Endodermal cell (in vitro differentiated cells): ENCODE data around the gene SLC7A8. TPM values are rescaled to one million over a fixed set of nuclear protein-coding genes. Genes with fewer than 3 reads are reported as not detected.

Source experiments
- DNase-seq: peaks from one replicate; pipeline ENCODE4 v3.0.0-alpha.2; 2017
- H3K27ac ChIP-seq: 2 replicates; pipeline ENCODE4 v1.5.1; 2013; ENCODE audit warnings: mild to moderate bottlenecking, low read depth, low read length, moderate library complexity
- H3K27me3 ChIP-seq: 2 replicates; pipeline ENCODE4 v1.6.1; 2013; ENCODE audit warnings: mild to moderate bottlenecking, low read length, moderate library complexity; ENCODE audit not compliant: insufficient read depth, control insufficient read depth, poor library complexity, severe bottlenecking
- H3K36me3 ChIP-seq: 2 replicates; pipeline ENCODE4 v1.7.0; 2013; ENCODE audit warnings: mild to moderate bottlenecking, low read length, moderate library complexity; ENCODE audit not compliant: control insufficient read depth, insufficient read depth
- H3K4me1 ChIP-seq: one replicate; pipeline ENCODE4 v1.7.0; 2013; ENCODE audit warnings: low read length; ENCODE audit not compliant: control insufficient read depth, insufficient read depth
- H3K4me3 ChIP-seq: 2 replicates; pipeline ENCODE4 v1.5.1; 2013; ENCODE audit warnings: mild to moderate bottlenecking, low read length, moderate library complexity
- H3K9ac ChIP-seq: 2 replicates; pipeline ENCODE4 v1.6.1; 2013; ENCODE audit warnings: mild to moderate bottlenecking, low read length, moderate library complexity; ENCODE audit not compliant: poor library complexity, severe bottlenecking; ENCODE audit errors: extremely low read depth
- H3K9me3 ChIP-seq: 2 replicates; pipeline ENCODE4 v1.6.1; 2013; ENCODE audit warnings: mild to moderate bottlenecking, low read length, moderate library complexity; ENCODE audit not compliant: control insufficient read depth
- H3K27ac Mint-ChIP-seq: 2 replicates; pipeline ENCODE4 v1.8.0; 2020; ENCODE audit warnings: mixed read lengths
- H3K27me3 Mint-ChIP-seq: 2 replicates; pipeline ENCODE4 v1.8.0; 2021; ENCODE audit warnings: mild to moderate bottlenecking, mixed read lengths; ENCODE audit not compliant: insufficient read depth
- H3K36me3 Mint-ChIP-seq: 2 replicates; pipeline ENCODE4 v1.8.0; 2020; ENCODE audit warnings: low read depth, mixed read lengths
- H3K4me1 Mint-ChIP-seq: 2 replicates; pipeline ENCODE4 v1.8.0; 2020; ENCODE audit warnings: mixed read lengths
- H3K4me3 Mint-ChIP-seq: 2 replicates; pipeline ENCODE4 v1.8.0; 2020; ENCODE audit warnings: mild to moderate bottlenecking, moderate library complexity, mixed read lengths
- H3K9me3 Mint-ChIP-seq: 2 replicates; pipeline ENCODE4 v1.8.0; 2020; ENCODE audit warnings: mild to moderate bottlenecking, mixed read lengths
- WGBS, 2 experiments: methylation state at CpG; one replicate each; pipeline versions ENCODE4 v1.1.5 to v1.1.7; 2013; ENCODE audit warnings: missing lambda C conversion rate in 2 of 2, mixed read lengths in 1 of 2; ENCODE audit not compliant: insufficient coverage in 1 of 2, insufficient read length in 1 of 2; 5-methylcytosine and 5-hydroxymethylcytosine counted together
- total RNA-seq, 2 donors: library from RNA; stranded (reverse); fragmentation: NEBNext Ultra II Directional in 1 of 2; extraction: Animal tissue kit (Norgen Biotek cat#: 25700) in 1 of 2; gene quantifications; 2 replicates in 1 of 2; 3 replicates in 1 of 2; pipeline ENCODE4 v1.2.1, GENCODE V29; 2021
- TF ChIP-seq, protein P1 (sequence below): fragments of 200-600 bp; sonication (generic); conservative IDR thresholded peaks from 2 replicates; pipeline ENCODE4 v1.5.0; 2021; ENCODE audit warnings: antibody characterized with exemption, mild to moderate bottlenecking

Gene SLC7A8
- total RNA-seq, 2 donors from 2014 or later = 47.6 to 48.9 TPM

DNA sequence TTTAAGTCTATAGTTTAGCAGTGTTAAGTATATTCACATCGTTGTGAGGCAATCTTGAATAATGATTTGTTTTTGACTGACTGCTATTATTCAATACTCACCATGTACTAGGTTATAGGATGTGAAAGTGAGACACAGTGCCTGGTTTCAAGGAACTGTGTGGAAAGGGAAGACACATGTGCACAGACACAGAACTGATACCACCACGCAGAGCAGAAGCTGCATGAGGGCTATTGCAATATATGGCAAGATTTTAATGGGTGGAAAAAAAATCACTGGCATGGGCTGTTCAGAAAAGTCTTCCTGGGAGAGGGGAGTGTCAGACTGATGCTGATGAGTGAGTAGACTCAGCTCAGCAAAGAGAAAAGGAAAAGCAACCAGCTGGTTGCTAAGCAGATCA is 10.4 kb downstream of the SLC7A8 start:
- H3K4me3 Mint-ChIP-seq = no peak overlapping the region
- H3K9ac ChIP-seq = no peak overlapping the region

DNA sequence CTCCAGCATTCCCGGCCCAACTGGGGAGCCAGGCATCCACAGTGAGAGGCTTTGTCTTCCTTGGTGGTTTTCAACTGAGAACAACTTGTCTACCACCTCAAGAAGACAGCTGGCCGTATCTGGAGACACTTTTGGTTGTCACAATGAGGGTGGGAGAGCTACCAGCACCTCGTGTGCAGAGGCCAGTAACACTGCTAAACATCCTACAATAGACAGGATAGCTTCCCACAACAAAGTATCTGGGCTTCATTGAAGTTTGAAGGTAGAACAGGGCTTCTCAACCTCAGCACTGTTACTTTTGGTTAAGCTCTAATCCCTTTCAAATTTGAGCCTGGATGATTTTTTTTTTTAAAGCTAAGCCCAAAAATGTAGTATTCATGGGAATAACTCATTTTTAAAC is 10.9 kb downstream of the SLC7A8 start:
- Histone ChIP-seq H3K9me3 (no peaks in the 10 kb centered on the region), H3K36me3 (no peaks in the 10 kb centered on the region), H3K4me3 (no peak overlapping the region), H3K4me1 (peaks cover 12% of the 10 kb centered on the region), H3K9ac (no peak overlapping the region), H3K27ac (no peak overlapping the region), H3K27me3 (no peaks in the 10 kb centered on the region)
- Mint-ChIP-seq H3K36me3 (no peaks in the 10 kb centered on the region), H3K4me1 (peaks cover 46% of the 10 kb centered on the region), H3K27ac (no peak overlapping the region), H3K27me3 (peaks cover 3% of the 10 kb centered on the region), H3K4me3 (no peak overlapping the region), H3K9me3 (no peaks in the 10 kb centered on the region)
- TF ChIP-seq, protein P1, sequence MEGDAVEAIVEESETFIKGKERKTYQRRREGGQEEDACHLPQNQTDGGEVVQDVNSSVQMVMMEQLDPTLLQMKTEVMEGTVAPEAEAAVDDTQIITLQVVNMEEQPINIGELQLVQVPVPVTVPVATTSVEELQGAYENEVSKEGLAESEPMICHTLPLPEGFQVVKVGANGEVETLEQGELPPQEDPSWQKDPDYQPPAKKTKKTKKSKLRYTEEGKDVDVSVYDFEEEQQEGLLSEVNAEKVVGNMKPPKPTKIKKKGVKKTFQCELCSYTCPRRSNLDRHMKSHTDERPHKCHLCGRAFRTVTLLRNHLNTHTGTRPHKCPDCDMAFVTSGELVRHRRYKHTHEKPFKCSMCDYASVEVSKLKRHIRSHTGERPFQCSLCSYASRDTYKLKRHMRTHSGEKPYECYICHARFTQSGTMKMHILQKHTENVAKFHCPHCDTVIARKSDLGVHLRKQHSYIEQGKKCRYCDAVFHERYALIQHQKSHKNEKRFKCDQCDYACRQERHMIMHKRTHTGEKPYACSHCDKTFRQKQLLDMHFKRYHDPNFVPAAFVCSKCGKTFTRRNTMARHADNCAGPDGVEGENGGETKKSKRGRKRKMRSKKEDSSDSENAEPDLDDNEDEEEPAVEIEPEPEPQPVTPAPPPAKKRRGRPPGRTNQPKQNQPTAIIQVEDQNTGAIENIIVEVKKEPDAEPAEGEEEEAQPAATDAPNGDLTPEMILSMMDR = no peak
- WGBS, 2 experiments = 75 to 90% methylated on average over 2 to 3 of the region's 3 CpGs
- DNase-seq = no peak

More for the DNA sequence above, 10.4 kb downstream of the SLC7A8 start:
- peaks cover 44% of the 10 kb centered on the region for H3K4me1 Mint-ChIP-seq
- H3K9me3 ChIP-seq = no peaks in the 10 kb centered on the region
- H3K27me3 ChIP-seq = no peaks in the 10 kb centered on the region
- no peak overlapping the region for H3K27ac ChIP-seq
- H3K27ac Mint-ChIP-seq = no peak overlapping the region
- H3K4me1 ChIP-seq = peaks cover 10% of the 10 kb centered on the region
- H3K27me3 Mint-ChIP-seq = peaks cover 3% of the 10 kb centered on the region
- 96 to 100% methylated on average over 1 of the region's 2 CpGs for WGBS, 2 experiments
- H3K4me3 ChIP-seq = no peak overlapping the region
- DNase-seq = no peak
- TF ChIP-seq, protein P1 = no peak
- no peaks in the 10 kb centered on the region for H3K36me3 Mint-ChIP-seq
- no peaks in the 10 kb centered on the region for H3K36me3 ChIP-seq
- H3K9me3 Mint-ChIP-seq = no peaks in the 10 kb centered on the region

DNA sequence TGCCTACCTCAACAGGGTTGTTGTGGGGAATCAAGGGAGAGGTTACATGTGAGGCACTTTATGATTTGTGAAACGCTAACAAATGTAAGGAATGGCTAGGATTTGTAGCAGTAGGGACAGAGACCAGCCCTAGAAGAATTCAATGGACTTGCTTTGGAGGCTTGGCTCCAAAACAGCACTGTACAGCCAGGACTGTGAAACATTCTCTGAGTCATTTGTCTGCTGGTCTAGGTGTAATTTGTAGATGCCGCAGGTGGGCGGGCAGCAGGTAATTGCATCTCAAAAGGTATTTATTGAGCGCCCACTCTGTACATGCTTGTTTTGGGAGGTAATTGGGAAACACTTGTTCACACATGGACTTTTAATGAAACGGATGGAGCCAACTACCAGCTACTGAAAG is 11.4 kb downstream of the SLC7A8 start:
- H3K27ac ChIP-seq = no peak overlapping the region
- DNase-seq = no peak
- Mint-ChIP-seq H3K4me1 (peaks cover 49% of the 10 kb centered on the region), H3K36me3 (no peaks in the 10 kb centered on the region), H3K27ac (no peak overlapping the region), H3K9me3 (no peaks in the 10 kb centered on the region), H3K27me3 (peaks cover 3% of the 10 kb centered on the region), H3K4me3 (no peak overlapping the region)
- H3K27me3 ChIP-seq = no peaks in the 10 kb centered on the region
- no peak overlapping the region for H3K4me3 ChIP-seq
- peaks cover 16% of the 10 kb centered on the region for H3K4me1 ChIP-seq
- H3K9me3 ChIP-seq = no peaks in the 10 kb centered on the region
- 93 to 96% methylated on average over 4 to 5 of the region's 5 CpGs for WGBS, 2 experiments
- H3K9ac ChIP-seq = no peak overlapping the region
- H3K36me3 ChIP-seq = no peaks in the 10 kb centered on the region
- TF ChIP-seq, protein P1 = no peak
